RWPE2 (cell line): ENCODE measurements around the gene FUZ.

Experiments
- ATAC-seq: fragments of 200-7000 bp; cut with Tn5 transposase; 3 replicates; pipeline ENCODE4 v1.9.1; 2021; ENCODE audit warnings: low read depth
- DNase-seq: peaks from one replicate; pipeline ENCODE4 v3.0.0-alpha.2; 2020; ENCODE audit warnings: low spot score
- H3K27ac ChIP-seq: fragments of 450-650 bp; 2 replicates; pipeline ENCODE4 v1.5.1; 2017; ENCODE audit warnings: mild to moderate bottlenecking; ENCODE audit not compliant: poor library complexity, severe bottlenecking
- H3K27me3 ChIP-seq: fragments of 250-450 bp; sonication (Bioruptor Pico); 2 replicates; pipeline ENCODE4 v1.5.1; 2021; ENCODE audit warnings: mild to moderate bottlenecking, moderate library complexity; ENCODE audit not compliant: insufficient read depth, poor library complexity, severe bottlenecking
- H3K36me3 ChIP-seq: fragments of 250-450 bp; sonication (Bioruptor Pico); 2 replicates; pipeline ENCODE4 v1.5.1; 2020; ENCODE audit warnings: low read depth, mild to moderate bottlenecking, moderate library complexity
- H3K4me1 ChIP-seq: fragments of 250-450 bp; sonication (Bioruptor Pico); 2 replicates; pipeline ENCODE4 v1.5.1; 2021; ENCODE audit warnings: mild to moderate bottlenecking, moderate library complexity; ENCODE audit not compliant: insufficient read depth, poor library complexity, severe bottlenecking
- H3K4me3 ChIP-seq: fragments of 250-450 bp; sonication (Bioruptor Pico); 2 replicates; pipeline ENCODE4 v1.5.1; 2021; ENCODE audit warnings: mild to moderate bottlenecking, moderate library complexity; ENCODE audit not compliant: severe bottlenecking
- H3K9me3 ChIP-seq: fragments of 250-450 bp; sonication (Bioruptor Pico); 2 replicates; pipeline ENCODE4 v1.5.1; 2021; ENCODE audit warnings: mild to moderate bottlenecking, moderate library complexity; ENCODE audit not compliant: severe bottlenecking
- TF ChIP-seq, protein P1 (sequence below): fragments of 450-650 bp; IDR thresholded peaks from one replicate; pipeline ENCODE4 v1.5.1; 2017; ENCODE audit warnings: mild to moderate bottlenecking, moderate library complexity; ENCODE audit not compliant: poor library complexity, severe bottlenecking

The FUZ gene

DNA sequence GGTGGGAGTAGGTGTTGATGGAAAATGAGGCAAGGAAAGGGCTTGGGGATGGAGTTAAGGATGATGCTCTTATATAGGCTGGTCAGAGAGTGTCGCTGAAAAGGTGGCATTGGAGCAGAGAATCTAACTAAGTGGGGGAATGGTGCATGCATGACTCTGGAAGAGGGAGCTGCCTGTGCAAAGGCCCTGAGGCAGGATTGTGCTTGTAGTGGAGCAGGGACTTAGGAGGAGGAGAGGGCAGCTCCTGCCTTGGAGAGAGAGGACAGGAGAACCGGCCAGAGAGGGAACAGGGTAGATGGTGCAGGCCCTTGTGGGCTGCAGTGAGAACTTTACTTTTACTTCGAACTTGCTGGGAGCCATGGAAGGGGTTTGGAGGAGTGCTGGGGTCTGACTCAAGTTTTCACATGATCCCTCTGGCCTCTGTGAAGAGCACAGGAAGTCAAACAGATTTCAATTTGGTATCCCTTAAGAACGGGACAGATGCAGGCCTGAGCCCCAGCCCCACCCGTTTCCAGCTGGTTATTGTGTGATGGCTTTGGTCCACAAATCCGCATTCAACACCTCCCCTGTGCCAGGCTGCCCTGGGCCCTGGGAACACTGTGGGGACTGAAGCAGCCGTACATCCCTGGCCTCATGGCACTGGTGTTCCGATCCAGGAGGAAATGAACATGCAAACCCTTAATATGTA is 39.3 kb downstream of the FUZ start:
- H3K27ac ChIP-seq = no peak overlapping the region
- TF ChIP-seq, protein P1, sequence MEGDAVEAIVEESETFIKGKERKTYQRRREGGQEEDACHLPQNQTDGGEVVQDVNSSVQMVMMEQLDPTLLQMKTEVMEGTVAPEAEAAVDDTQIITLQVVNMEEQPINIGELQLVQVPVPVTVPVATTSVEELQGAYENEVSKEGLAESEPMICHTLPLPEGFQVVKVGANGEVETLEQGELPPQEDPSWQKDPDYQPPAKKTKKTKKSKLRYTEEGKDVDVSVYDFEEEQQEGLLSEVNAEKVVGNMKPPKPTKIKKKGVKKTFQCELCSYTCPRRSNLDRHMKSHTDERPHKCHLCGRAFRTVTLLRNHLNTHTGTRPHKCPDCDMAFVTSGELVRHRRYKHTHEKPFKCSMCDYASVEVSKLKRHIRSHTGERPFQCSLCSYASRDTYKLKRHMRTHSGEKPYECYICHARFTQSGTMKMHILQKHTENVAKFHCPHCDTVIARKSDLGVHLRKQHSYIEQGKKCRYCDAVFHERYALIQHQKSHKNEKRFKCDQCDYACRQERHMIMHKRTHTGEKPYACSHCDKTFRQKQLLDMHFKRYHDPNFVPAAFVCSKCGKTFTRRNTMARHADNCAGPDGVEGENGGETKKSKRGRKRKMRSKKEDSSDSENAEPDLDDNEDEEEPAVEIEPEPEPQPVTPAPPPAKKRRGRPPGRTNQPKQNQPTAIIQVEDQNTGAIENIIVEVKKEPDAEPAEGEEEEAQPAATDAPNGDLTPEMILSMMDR = no peak
- no peaks in the 10 kb centered on the region for H3K4me1 ChIP-seq
- H3K36me3 ChIP-seq = peaks cover 11% of the 10 kb centered on the region
- DNase-seq = no peak
- no peak for ATAC-seq
- no peak overlapping the region for H3K4me3 ChIP-seq
- no peaks in the 10 kb centered on the region for H3K9me3 ChIP-seq
- H3K27me3 ChIP-seq = no peaks in the 10 kb centered on the region

DNA sequence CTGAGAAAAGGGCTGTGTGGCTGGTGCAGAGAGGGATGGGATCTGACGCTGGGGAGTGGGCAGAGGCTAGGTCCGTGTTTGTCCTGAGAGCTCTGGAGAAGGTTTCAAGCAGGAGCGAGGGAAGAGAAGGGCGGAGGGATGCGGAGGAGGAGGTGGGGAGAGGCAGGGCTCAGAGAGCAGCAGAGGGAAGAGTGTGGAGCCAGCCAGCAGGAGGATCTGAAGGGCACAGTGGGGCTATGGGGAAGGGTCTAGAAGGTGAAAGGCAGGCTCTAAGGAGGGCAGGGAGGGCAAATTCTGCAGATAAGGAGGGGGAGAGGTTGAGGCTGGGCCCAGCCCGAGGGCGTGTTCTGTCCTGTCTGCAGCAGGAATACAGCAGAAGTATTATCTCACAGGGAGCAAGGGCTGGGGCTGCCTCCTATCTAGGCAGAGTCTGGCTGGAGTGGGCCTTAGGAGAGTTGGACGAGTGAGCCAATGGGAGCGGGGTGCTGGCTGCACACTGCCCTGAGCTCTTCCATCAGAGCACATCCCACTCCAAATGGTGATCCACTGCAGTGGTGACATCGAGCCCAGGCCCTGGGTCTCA is 40.2 kb downstream of the FUZ start:
- H3K27ac ChIP-seq = no peak overlapping the region
- ATAC-seq (no peak), DNase-seq (no peak)
- TF ChIP-seq, protein P1 = no peak
- no peak overlapping the region for H3K4me3 ChIP-seq
- peaks cover 4% of the 10 kb centered on the region for H3K36me3 ChIP-seq
- H3K9me3 ChIP-seq = no peaks in the 10 kb centered on the region
- H3K27me3 ChIP-seq = no peaks in the 10 kb centered on the region
- H3K4me1 ChIP-seq = peaks cover 3% of the 10 kb centered on the region

DNA sequence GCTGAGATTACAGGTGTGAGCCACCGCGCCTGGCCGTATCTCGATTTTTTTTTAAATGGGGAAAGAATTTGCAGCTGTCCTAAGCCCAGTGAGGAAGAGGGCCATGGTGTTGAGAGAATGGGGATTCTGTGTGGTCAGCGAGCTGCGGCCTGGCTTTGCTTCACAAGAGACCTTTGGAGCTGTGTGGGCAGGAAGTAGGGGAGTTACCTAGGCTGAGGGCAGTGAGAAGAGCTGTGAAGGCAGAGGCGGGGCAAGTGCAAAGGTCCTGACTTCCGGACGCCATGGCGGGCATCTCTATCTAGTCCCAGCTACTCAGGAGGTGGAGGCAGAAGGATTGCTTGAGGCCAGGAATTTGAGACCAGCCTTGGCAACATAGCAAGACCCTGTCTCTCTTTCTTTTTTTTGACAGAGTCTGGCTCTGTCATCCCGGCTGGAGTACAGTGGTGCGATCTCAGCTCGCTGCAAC is 41.4 kb downstream of the FUZ start:
- Histone ChIP-seq H3K9me3 (no peaks in the 10 kb centered on the region), H3K36me3 (peaks cover 4% of the 10 kb centered on the region; the same call in 1 of the 2 replicates)
- TF ChIP-seq, protein P1 = no peak

DNA sequence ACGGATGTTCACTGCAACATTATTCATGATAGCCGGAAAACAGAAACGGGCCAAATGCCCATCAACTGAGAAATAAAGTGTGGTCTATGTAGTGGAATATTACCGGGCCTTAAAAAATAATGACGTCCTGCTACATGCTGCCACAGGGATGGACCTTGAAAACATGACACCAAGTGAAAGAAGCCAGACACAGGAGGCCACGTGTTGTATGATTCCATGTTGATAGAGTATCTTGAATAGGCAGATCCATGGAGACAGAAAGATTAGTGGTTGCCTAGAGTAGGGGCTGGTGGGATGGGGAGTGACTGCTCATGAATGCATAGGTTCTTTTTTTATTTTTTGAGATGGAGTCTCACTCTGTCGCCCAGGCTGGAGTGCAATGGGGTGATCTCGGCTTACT is 42.6 kb downstream of the FUZ start:
- Histone ChIP-seq H3K27ac (no peak overlapping the region), H3K4me3 (no peak overlapping the region), H3K9me3 (no peaks in the 10 kb centered on the region), H3K36me3 (peaks cover 4% of the 10 kb centered on the region; the same call in 1 of the 2 replicates), H3K4me1 (peaks cover 6% of the 10 kb centered on the region), H3K27me3 (no peaks in the 10 kb centered on the region)
- no peak for DNase-seq
- ATAC-seq = no peak
- TF ChIP-seq, protein P1 = no peak

More for the DNA sequence above, 41.4 kb downstream of the FUZ start:
- no peak for DNase-seq
- no peak overlapping the region for H3K27ac ChIP-seq
- H3K4me1 ChIP-seq = peaks cover 3% of the 10 kb centered on the region
- no peak overlapping the region for H3K4me3 ChIP-seq
- no peak for ATAC-seq
- H3K27me3 ChIP-seq = no peaks in the 10 kb centered on the region

DNA sequence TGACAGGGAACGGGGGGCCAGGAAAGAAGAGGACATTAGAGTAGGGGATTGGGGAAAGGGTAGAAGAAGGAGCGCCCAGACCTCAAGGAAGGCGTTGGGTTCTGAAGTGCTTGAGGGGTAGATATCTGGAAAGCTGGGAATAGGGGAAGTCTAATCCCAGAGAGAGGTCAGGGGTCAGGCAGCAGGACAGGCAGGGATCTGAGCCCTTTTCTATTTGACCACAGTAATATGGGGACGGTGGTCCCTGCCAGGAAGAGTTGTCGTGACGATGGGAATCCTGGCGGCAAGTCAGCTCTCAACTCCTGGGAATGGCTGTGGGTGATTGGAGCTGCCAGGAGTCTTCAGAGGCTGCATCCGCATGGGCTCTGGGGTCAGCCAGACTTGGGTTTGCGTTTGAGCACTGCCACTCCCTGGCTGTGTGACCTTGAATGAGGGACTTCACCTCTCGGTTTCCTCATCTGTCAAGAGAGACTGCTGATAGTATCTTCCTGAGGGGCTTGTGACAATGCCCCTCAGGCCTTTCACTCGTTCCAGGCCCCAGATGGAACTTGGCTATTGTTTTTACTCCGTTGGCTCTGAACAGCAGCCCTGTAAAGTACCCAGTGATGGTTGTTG is 45.0 kb downstream of the FUZ start:
- TF ChIP-seq, protein P1 = no peak
- Histone ChIP-seq H3K9me3 (no peaks in the 10 kb centered on the region), H3K27ac (peak overlapping the region; percentile 45), H3K36me3 (peaks cover 4% of the 10 kb centered on the region; the same call in 1 of the 2 replicates), H3K27me3 (no peaks in the 10 kb centered on the region), H3K4me3 (peak overlapping the region; percentile 63), H3K4me1 (peaks cover 11% of the 10 kb centered on the region)
- no peak for ATAC-seq
- no peak for DNase-seq
